GM21528 (cell line): ENCODE results near the gene ANXA8.
"Not testable (repeated sequence)": the region's sequence is repeated elsewhere in the genome, so short reads cannot be mapped to it uniquely, and the experiment has no call there.

Experiments
- ATAC-seq: cut with Tn5 transposase; IDR thresholded peaks from one replicate; pipeline ENCODE4 v1.9.1; 2021; ENCODE audit warnings: mild to moderate bottlenecking, moderate library complexity; ENCODE audit not compliant: unreplicated experiment, low FRiP score

Gene ANXA8

GRCh38 chr10:47465216-47465917, 18.5 kb downstream of the ANXA8 start:
- not testable (repeated sequence) for ATAC-seq

DNA sequence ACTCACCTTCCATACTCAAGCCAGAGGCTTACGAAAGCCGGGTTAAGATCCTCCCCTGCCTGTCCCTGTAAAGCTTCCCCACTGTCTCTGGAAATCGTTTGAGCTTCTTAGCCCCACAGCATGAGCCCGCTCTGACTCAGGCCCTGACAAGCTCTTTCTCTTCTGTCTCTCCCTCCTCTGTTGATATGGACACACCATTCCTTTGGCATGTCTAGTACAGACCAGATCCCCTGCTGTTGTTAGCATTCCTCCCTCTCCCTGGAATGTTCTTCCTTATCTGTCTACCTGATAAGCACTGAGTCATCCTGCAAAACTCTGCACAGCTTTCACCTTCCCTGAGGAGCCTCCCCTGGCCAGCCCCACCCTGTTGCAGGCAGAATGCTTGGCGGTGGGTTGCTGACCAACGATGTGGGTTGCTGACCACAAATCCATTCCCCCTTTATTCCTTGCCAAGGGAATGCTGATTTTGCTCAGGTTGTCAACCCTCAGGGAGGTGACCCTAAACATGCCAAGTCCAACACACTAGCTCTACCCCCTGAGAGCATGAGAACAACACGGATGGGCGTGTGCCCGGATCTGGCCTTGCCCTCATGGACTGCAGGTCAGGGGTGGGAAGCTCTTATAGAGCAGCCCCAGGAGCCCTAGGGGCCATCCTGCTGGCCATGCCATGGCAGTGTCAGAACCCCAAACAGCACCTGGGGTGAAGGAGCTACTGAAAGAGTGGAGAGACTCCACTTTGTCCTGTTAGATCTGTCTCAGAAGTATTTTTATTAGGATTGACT, 21.1 kb downstream of the ANXA8 start:
- not testable (repeated sequence) for ATAC-seq

DNA sequence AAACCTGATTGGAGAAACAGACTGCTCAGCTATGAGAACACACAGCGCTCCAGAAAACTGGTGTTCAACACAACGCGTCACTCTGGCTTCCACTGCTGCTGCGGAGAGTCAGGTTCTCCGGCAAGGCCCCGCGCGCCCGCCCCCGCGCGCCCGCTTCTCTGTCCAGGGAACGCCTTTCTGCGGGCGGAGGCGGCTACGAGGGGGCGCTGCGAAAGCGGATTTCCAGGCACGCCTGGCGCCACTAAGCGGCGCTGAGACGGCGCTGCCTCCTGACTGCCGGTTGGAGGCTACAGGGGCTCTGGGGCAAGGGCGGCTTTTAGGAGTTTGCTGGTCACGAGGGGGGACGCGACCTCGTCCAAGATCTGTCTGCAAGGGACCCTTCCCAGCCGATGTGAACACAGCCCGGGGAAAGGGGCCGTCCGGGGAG, 22.6 kb downstream of the ANXA8 start:
- ATAC-seq, result not testable (repeated sequence)

DNA sequence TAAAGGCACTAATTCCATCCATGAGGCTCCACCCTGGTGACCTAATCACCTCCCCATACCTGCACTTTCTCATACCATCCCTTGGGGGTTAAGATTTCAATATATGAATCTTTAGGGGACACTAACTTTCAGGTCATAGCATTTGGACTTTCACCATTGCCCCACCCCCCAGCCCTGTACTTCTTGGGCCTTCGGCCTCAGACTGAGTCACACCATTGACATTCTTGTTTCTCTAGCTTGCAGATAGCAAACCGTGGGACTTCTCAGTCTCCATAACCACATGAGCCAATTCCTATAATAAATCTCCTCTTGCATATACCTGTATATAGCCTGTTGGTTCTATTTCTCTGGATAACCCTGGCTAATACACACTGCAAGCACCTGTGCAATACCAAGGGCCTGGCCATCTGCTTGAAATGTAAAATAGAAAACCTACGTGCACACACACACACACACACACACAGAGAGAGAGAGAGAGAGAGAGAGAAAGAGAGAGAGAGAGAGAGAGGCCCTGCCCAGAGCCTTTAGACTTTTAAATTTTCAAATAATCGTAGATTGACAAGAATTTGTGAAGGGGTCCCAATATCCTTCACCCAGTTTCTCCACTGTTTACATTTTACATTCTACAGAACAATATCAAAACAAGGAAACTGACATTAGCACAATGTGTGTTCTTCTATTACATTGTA, 25.3 kb downstream of the ANXA8 start:
- no peak for ATAC-seq

- ATAC-seq, result no peak
Observed at GRCh38 chr10:47457826-47458225, 26.1 kb downstream of the ANXA8 start.

GRCh38 chr10:47457528-47457820, 26.4 kb downstream of the ANXA8 start:
- ATAC-seq, result no peak

- ATAC-seq, result no peak
Observed at GRCh38 chr10:47456794-47457527, 27.0 kb downstream of the ANXA8 start.

DNA sequence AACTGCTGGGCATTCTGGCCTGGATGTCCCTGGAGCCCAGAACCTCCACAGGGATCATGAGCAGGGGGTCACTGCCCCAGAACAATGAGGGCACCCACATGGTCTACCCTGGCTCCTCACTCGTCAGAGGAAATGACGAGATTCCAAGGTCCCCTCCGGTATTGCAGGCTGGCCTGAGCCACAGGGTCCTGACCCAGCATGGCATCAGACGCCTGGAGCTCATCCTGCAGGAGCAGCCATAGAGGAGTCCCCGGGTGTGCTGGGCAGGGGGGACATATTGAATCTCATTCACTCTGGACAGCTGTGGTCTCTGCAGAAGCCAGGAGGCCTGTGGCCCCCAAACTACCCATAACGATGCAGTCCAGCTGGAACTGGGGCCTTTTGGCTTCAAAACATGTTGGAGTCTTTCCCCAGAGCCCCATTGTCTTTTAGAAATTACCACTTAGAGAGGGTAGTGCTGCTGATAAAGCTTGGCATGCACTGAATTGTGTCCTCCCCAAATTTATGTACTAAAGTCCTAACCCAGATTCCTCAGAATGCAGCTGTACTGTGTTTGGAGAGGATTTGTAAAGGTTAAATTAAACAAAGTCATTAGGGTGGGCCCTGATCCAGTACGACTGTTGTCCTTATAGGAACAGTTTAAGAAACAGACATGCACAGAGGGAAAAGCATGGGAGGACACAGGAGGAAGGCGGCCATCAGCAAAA, 27.7 kb downstream of the ANXA8 start:
- no peak for ATAC-seq

GRCh38 chr10:47455350-47456078, 28.4 kb downstream of the ANXA8 start:
- ATAC-seq, result not testable (repeated sequence)

DNA sequence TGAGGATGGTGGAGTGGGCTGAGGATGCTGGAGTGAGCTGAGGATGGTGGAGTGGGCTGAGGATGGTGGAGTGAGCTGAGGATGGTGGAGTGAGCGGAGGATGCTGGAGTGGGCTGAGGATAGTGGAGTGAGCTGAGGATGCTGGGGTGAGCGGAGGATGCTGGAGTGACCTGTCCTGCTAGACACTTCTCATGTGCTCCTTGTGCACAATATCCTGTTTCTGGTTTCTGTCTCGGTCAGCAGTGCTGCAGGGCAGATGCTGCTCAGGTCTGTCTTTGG, 29.2 kb downstream of the ANXA8 start:
- ATAC-seq, result no peak

DNA sequence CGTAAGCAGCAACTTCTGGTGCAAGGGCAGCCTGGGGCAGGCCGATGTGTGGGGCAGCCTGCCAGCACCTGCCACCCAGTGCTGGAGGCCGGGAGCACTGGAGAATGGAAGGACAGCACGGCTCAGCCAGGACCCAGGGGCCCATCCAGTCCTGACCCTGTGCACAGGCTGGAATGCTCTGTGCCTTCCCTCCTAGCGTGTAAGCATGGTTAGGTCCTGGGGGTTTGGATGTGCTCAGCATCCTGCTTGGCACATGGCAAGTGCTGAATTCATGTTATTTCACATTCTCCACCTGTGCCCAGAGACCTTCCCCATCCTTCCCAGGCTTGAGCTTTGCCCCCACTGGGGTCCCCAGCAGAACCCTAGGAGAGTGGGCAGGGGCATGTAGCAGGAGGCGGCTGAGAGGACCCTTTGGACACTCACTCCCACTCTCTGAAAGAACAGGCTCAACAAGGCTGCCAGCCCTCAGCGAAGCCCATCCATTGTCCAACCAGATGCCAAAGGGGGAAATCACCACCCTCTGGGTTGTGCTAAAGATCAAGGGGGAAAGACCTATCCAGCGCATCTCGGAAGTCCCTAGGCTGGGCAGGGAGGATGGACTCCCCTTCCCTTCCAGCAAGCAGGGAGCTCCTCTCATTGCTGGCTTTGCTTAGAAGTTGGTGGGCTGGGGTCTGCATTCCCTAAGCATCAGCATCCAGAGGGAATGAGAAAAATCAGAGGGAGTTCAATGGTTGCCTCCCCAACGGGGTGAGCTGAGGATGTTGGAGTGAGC, 29.7 kb downstream of the ANXA8 start:
- no peak for ATAC-seq

DNA sequence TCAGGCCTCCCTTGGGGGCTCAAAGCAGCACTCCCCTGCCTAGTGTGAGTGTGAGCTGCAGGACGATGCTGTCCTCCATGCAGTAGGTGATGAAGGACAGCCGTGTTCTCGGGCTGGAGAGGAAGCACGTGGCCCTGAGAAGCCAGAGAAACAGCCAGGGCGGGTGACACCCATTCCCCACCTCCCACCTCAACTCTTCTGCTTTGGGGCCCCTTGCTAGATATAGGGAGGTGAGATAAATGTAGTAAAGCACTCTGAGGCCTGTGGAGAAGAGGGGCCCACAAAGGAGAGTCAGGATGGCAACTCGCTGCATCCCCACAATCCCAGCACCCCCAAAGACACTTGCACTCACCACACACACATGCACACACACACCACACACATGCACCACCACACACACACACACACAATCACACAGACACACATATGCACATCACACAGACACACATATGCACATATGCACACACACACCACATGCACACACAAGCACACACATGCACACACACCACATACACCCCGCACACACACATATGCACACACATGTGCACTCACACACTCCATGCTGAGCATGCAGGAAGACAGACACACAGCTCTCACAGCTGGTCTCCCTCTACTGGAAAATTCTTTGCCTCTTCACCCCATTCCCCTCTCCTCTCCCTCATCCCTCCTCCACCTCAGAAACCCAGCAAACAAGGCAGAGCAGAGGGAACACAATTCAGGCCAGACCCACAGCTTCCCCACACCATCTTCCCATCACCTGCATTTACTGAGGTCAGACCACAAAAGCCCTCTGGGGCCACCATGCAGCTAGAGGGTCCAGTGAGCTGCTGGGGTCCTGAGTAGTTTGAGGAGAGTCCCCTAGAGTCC, 30.5 kb downstream of the ANXA8 start:
- no peak for ATAC-seq

- no peak for ATAC-seq
Observed at GRCh38 chr10:47452495-47453140, 31.3 kb downstream of the ANXA8 start.

GRCh38 chr10:47451998-47452494, 31.9 kb downstream of the ANXA8 start:
- ATAC-seq, result no peak

DNA sequence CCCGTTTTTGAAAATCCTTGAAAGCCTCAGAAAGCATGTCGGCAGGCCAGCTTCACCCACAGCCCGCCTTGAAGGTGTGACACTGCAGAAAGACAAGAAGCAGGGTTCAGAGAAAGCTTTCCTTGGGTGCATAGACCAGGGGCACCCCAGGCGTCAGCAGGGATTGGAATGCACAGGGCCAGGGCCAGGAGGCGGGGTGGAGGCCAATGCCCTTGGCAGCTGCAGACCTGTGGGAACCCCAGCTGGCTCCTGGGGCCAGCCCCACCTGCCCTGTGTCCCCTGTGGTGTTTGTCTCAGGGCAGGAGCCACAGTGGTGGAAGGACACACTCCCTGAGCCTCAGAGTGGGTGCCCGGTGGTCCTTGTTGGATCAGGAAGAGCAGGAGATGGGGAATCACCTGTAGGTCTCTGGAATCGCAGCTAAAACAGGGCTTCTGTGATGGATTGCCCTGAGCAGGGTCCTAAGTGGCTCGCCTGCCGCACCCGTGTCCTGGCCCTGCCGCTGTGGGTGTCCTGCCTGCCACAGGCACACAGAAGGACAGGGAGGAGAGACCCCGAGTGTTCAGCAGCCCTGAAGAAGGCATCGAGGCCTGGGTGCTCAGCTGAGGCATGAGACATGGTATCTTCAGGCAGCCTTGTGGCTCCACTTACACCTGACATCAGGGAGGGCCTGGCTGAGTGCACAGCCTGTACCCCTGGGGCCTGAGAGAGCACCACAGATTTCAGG, 32.5 kb downstream of the ANXA8 start:
- ATAC-seq, result no peak

GRCh38 chr10:47450442-47450841, 33.5 kb downstream of the ANXA8 start:
- no peak for ATAC-seq

DNA sequence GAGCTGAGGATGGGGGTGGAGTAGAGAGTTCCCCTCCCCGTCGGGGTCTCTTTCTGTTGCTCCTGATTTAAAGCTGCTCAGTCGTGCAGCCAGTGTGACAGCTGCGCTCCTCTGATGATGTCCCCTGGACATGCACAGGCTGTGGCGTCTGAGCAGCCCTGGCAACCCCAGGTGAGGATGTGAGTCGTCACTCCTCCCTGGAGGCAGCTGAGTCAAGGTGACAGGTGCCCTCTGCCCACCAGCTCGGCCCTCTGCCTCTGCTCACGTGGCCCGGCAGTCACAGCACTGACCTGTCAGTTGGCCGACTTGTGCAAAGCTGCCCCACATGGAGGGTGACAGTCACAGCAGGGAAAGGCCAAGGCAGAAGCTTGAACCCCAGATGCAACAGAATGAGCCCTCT, 33.9 kb downstream of the ANXA8 start:
- ATAC-seq, result no peak
